Left ventricle myocardium inferior (tissue), 1 donor: Measurements from ENCODE around the gene IER3. TPM values are rescaled to one million over a fixed set of nuclear protein-coding genes. Genes with fewer than 3 reads are reported as not detected.

Source experiments
- DNase-seq: peaks from one replicate; pipeline ENCODE4 v3.0.0-alpha.2; 2020
- H3K27ac ChIP-seq: fragments of 200-600 bp; replicated peaks from 2 replicates; pipeline ENCODE4 v1.8.0; 2021
- H3K27me3 ChIP-seq: fragments of 200-600 bp; 2 replicates; pipeline ENCODE4 v1.8.0; 2021; ENCODE audit warnings: low read depth
- H3K36me3 ChIP-seq: fragments of 200-600 bp; 2 replicates; pipeline ENCODE4 v1.8.0; 2021
- H3K4me1 ChIP-seq: fragments of 200-600 bp; 2 replicates; pipeline ENCODE4 v1.8.0; 2021
- H3K4me3 ChIP-seq: fragments of 200-600 bp; 2 replicates; pipeline ENCODE4 v1.8.0; 2021; ENCODE audit warnings: mild to moderate bottlenecking, moderate library complexity
- H3K9me3 ChIP-seq: fragments of 200-600 bp; replicated peaks from 2 replicates; pipeline ENCODE4 v1.8.0; 2021
- CTCF ChIP-seq: fragments of 200-600 bp; IDR thresholded peaks from 2 replicates; pipeline ENCODE4 v1.8.0; 2021; ENCODE audit warnings: antibody characterized with exemption, mild to moderate bottlenecking, borderline replicate concordance
- intact Hi-C: fragments of 100-400 bp; cut with micrococcal nuclease; formaldehyde crosslinking; loops from one replicate; pipeline ENCODE4 v1.11.0; 2022
- total RNA-seq: library from RNA; stranded (reverse); fragmentation: NEBNext Ultra II Directional; extraction: Animal tissue kit (Norgen Biotek cat#: 25700); gene quantifications from one replicate; pipeline ENCODE4 v1.2.1, GENCODE V29; 2021
- donor health status: DM: no; HTN: yes; CAD: no; lungs with severe emphysema.

The IER3 gene
- total RNA-seq, 1 donor from 2014 or later, result 41.4 TPM

- TF ChIP-seq CTCF, result no peak
- no peaks in the 10 kb centered on the region for H3K27me3 ChIP-seq
- H3K36me3 ChIP-seq, result no peaks in the 10 kb centered on the region
- no peak overlapping the region for H3K4me3 ChIP-seq
- H3K27ac ChIP-seq, result peak overlapping the region; percentile 24
- no peak for DNase-seq
- intact Hi-C loops, result no loop called here
- no peaks in the 10 kb centered on the region for H3K9me3 ChIP-seq
- peaks cover 5% of the 10 kb centered on the region for H3K4me1 ChIP-seq
These were observed 43.6 kb upstream of the IER3 start for GRCh38 chr6:30787954-30788353.

- peak overlapping the region; percentile 96 for H3K27ac ChIP-seq
- TF ChIP-seq CTCF, result no peak
- H3K9me3 ChIP-seq, result no peaks in the 10 kb centered on the region
- no peak for DNase-seq
- no peaks in the 10 kb centered on the region for H3K36me3 ChIP-seq
- peak overlapping the region; percentile 43 for H3K4me3 ChIP-seq
- intact Hi-C loops, result no loop called here
- peaks cover 57% of the 10 kb centered on the region for H3K4me1 ChIP-seq
- H3K27me3 ChIP-seq, result no peaks in the 10 kb centered on the region
These were observed 38.2 kb upstream of the IER3 start for GRCh38 chr6:30782425-30783014.

GRCh38 chr6:30781743-30782424, 37.5 kb upstream of the IER3 start:
- no peaks in the 10 kb centered on the region for H3K9me3 ChIP-seq
- peak overlapping the region; percentile 43 for H3K4me3 ChIP-seq
- H3K27me3 ChIP-seq, result no peaks in the 10 kb centered on the region
- H3K4me1 ChIP-seq, result peaks cover 57% of the 10 kb centered on the region
- TF ChIP-seq CTCF, result no peak
- intact Hi-C loops, result no loop called here
- no peaks in the 10 kb centered on the region for H3K36me3 ChIP-seq
- H3K27ac ChIP-seq, result peak overlapping the region; percentile 96
- peak; percentile 96 for DNase-seq

GRCh38 chr6:30781395-30781742, 37.0 kb upstream of the IER3 start:
- TF ChIP-seq CTCF, result no peak
- intact Hi-C loops, result no loop called here
- H3K4me1 ChIP-seq, result peaks cover 57% of the 10 kb centered on the region
- H3K9me3 ChIP-seq, result no peaks in the 10 kb centered on the region
- DNase-seq, result no peak
- peak overlapping the region; percentile 43 for H3K4me3 ChIP-seq
- H3K27me3 ChIP-seq, result no peaks in the 10 kb centered on the region
- peak overlapping the region; percentile 96 for H3K27ac ChIP-seq
- no peaks in the 10 kb centered on the region for H3K36me3 ChIP-seq

GRCh38 chr6:30780642-30780920, 36.2 kb upstream of the IER3 start:
- Histone ChIP-seq H3K9me3 (no peaks in the 10 kb centered on the region), H3K4me1 (peaks cover 57% of the 10 kb centered on the region), H3K27ac (peak overlapping the region; percentile 96), H3K27me3 (no peaks in the 10 kb centered on the region), H3K4me3 (no peak overlapping the region), H3K36me3 (no peaks in the 10 kb centered on the region)
- intact Hi-C loops, result no loop called here
- no peak for TF ChIP-seq CTCF
- DNase-seq, result no peak
